ENCODE measurements around the gene CSTF2.

CSTF2 gene

GRCh38 chrX:100812216-100813158, 7.7 kb upstream of the CSTF2 start:
- no peak for DNase-seq (ENCODE audit: low spot score)
- TF ChIP-seq CTCF (IDR thresholded peaks at IDR 0.05; ENCODE audit: borderline replicate concordance, control extremely low read depth, extremely low read depth, insufficient read depth, missing control alignments): no peak
- in situ Hi-C loops (cut with MboI; ENCODE audit: low sequenced_read_pairs, unreplicated experiment): no loop called here

- in situ Hi-C loops (cut with MboI; ENCODE audit: low sequenced_read_pairs, unreplicated experiment): no loop called here
- TF ChIP-seq CTCF (IDR thresholded peaks at IDR 0.05; ENCODE audit: borderline replicate concordance, control extremely low read depth, extremely low read depth, insufficient read depth, missing control alignments): no peak
- DNase-seq (ENCODE audit: low spot score): no peak
Measured at GRCh38 chrX:100817340-100817739, 2.9 kb upstream of the CSTF2 start.

- in situ Hi-C loops (cut with MboI; ENCODE audit: low sequenced_read_pairs, unreplicated experiment): no loop called here
- TF ChIP-seq CTCF (IDR thresholded peaks at IDR 0.05; ENCODE audit: borderline replicate concordance, control extremely low read depth, extremely low read depth, insufficient read depth, missing control alignments): no peak
- no peak for DNase-seq (ENCODE audit: low spot score)
Measured at GRCh38 chrX:100819534-100819836, 706 bp upstream of the CSTF2 start.

GRCh38 chrX:100829730-100830129, 9.5 kb downstream of the CSTF2 start:
- in situ Hi-C loops (cut with MboI; ENCODE audit: low sequenced_read_pairs, unreplicated experiment): no loop called here
- DNase-seq (ENCODE audit: low spot score): no peak

DNA sequence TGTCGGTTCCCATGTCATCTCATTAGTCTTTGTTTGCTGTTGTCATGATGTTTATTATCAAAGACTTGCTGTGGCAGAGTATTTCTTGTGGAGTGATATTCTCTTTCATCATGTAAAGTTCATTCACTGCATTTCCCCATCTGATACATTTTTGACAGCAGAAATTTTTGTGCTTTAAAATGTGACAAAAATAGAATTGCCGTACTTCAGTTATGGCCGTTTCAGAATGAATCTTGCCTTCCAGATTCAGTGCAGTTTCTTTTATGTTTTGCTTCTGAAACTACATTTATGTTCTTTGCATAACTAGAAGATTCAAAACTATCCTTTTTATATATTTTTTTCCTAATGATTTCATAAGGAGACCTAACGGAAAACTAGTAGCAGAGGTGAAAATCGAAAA, 10.0 kb downstream of the CSTF2 start:
- no peak for DNase-seq (ENCODE audit: low spot score)
- TF ChIP-seq CTCF (IDR thresholded peaks at IDR 0.05; ENCODE audit: borderline replicate concordance, control extremely low read depth, extremely low read depth, insufficient read depth, missing control alignments): no peak
- in situ Hi-C loops (cut with MboI; ENCODE audit: low sequenced_read_pairs, unreplicated experiment): no loop called here

More at GRCh38 chrX:100829730-100830129, 9.5 kb downstream of the CSTF2 start:
- TF ChIP-seq CTCF (IDR thresholded peaks at IDR 0.05; ENCODE audit: borderline replicate concordance, control extremely low read depth, extremely low read depth, insufficient read depth, missing control alignments): no peak

GRCh38 chrX:100830547-100830946, 10.4 kb downstream of the CSTF2 start:
- no peak for TF ChIP-seq CTCF (IDR thresholded peaks at IDR 0.05; ENCODE audit: borderline replicate concordance, control extremely low read depth, extremely low read depth, insufficient read depth, missing control alignments)
- DNase-seq (ENCODE audit: low spot score): no peak
- in situ Hi-C loops (cut with MboI; ENCODE audit: low sequenced_read_pairs, unreplicated experiment): no loop called here
